Esophagus squamous epithelium (tissue), 5 donors: Measurements from ENCODE around the gene PELI1. TPM values are rescaled to one million over a fixed set of nuclear protein-coding genes. Genes with fewer than 3 reads are reported as not detected.
A peak's percentile ranks its signal among the peaks of the same experiment; 100 is the strongest.

Experiments used
- DNase-seq: peaks from one replicate; lab custom pipeline; 2025; lab: John Stamatoyannopoulos, UW
- H3K27ac ChIP-seq, 4 donors: fragments of 200-600 bp; sonication (generic); one replicate each; pipeline ENCODE4 v1.5.1; 2016 to 2019; ENCODE audit warnings: mild to moderate bottlenecking in 1 of 4
- H3K27me3 ChIP-seq, 4 donors: fragments of 200-600 bp; sonication (generic); 1 replicate in 3 of 4; 2 replicates in 1 of 4; pipeline versions ENCODE4 v1.5.1 to v1.6.0; 2017 to 2021; ENCODE audit warnings: antibody characterized with exemption in 1 of 4
- H3K36me3 ChIP-seq, 3 donors: fragments of 200-600 bp; sonication (generic); one replicate each; pipeline ENCODE4 v1.5.1; 2016 to 2019
- H3K4me1 ChIP-seq, 3 donors: fragments of 200-600 bp; sonication (generic); one replicate each; pipeline ENCODE4 v1.5.1; 2017 to 2019
- H3K4me3 ChIP-seq, 4 donors: fragments of 200-600 bp; sonication (generic); 1 replicate in 3 of 4; 2 replicates in 1 of 4; pipeline ENCODE4 v1.5.1; 2016 to 2019; ENCODE audit warnings: mild to moderate bottlenecking in 2 of 4, moderate library complexity in 1 of 4
- H3K9me3 ChIP-seq, 3 donors: fragments of 200-600 bp; sonication (generic); one replicate each; pipeline ENCODE4 v1.5.1; 2016 to 2019
- POLR2A ChIP-seq, 4 donors: fragments of 450-650 bp; IDR thresholded peaks; one replicate each; pipeline ENCODE4 v1.6.1; 2017; ENCODE audit warnings: antibody characterized with exemption in 4 of 4, mild to moderate bottlenecking in 4 of 4, moderate library complexity in 3 of 4
- WGBS, 2 donors: methylation state at CpG; one replicate each; pipeline ENCODE4 v1.1.5; 2018; 5-methylcytosine and 5-hydroxymethylcytosine counted together
- intact Hi-C: fragments of 100-400 bp; cut with DNase I; formaldehyde crosslinking; loops from one replicate; pipeline ENCODE4 v1.15.0; 2022
- total RNA-seq, 4 donors: library from RNA; depleted of rRNA; stranded (reverse); fragments of >200 nt; gene quantifications; one replicate each; pipeline ENCODE4 v1.1.0, GENCODE V29; 2016
- TF ChIP-seq, protein P1 (sequence below), 6 experiments: fragments of 450-650 bp in 4 of 6; fragments of 200-600 bp in 2 of 6; sonication (generic) in 2 of 6; IDR thresholded peaks; one replicate each; pipeline ENCODE4 v1.5.1; 2016 to 2019; ENCODE audit warnings: antibody characterized with exemption in 6 of 6, mild to moderate bottlenecking in 4 of 6, moderate library complexity in 4 of 6
- donor health status: DM: yes; HTN: yes; CAD: no.

The PELI1 gene
- total RNA-seq, 4 donors from 2014 or later = 23.7 to 40.4 (median 34.5) TPM

DNA sequence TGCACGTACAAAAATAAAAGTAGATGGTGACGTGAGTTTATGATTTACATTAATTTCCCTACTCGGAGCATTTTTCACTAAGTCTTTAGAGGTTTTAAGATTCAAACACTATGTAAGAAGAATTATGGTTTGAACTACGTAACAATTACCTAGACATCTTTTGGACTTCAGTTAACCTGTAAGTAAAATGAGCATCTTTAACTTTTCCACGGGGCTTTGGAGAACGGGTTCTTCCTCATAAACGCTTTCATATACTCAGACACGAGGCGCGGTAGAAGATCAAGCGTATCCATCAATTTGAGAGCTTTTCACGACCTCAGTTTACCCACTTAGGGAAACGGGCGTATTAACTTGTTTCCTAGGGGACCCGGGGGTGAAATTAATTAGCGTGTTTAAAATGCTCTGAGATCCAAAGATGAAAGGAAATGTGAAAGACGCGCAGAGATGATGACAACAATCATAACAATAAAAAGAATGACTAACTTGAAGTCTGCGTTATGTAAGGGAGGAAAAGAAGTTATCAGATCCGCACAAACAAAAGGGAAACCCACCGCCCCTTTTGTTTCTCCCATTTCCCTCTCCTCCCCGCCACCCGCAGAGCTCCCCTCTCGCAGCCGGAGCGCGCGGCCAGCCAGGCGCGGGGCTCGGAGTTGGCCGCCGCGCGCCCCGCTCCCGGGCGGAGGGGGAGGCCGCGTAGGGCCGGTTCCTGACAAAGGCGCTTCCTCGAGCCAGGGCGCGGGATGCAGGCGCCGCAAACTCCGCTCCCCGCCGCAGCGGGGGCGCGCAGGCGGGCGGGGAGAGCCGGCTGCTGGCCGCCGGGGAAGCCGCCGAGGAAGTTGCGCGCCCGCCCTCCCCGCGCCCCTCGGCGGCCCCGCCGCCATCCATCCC lies 807 bp downstream of the PELI1 start:
- WGBS, 2 donors = 0 to 2% methylated on average over 24 of the region's 69 CpGs
- Histone ChIP-seq H3K9me3 (no peaks in the 10 kb centered on the region), H3K27me3 (no peaks in the 10 kb centered on the region), H3K27ac (peak overlapping the region; percentile 99 to 100 (median 99)), H3K4me1 (peaks cover 4 to 49% (median 9%) of the 10 kb centered on the region in 3 donors), H3K36me3 (no peaks in the 10 kb centered on the region), H3K4me3 (peak overlapping the region; percentile 90 to 98 (median 97))
- DNase-seq = no peak
- TF ChIP-seq, protein P1, sequence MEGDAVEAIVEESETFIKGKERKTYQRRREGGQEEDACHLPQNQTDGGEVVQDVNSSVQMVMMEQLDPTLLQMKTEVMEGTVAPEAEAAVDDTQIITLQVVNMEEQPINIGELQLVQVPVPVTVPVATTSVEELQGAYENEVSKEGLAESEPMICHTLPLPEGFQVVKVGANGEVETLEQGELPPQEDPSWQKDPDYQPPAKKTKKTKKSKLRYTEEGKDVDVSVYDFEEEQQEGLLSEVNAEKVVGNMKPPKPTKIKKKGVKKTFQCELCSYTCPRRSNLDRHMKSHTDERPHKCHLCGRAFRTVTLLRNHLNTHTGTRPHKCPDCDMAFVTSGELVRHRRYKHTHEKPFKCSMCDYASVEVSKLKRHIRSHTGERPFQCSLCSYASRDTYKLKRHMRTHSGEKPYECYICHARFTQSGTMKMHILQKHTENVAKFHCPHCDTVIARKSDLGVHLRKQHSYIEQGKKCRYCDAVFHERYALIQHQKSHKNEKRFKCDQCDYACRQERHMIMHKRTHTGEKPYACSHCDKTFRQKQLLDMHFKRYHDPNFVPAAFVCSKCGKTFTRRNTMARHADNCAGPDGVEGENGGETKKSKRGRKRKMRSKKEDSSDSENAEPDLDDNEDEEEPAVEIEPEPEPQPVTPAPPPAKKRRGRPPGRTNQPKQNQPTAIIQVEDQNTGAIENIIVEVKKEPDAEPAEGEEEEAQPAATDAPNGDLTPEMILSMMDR (IDR thresholded peaks at IDR 0.05) = no peak
- no peak for TF ChIP-seq POLR2A (IDR thresholded peaks at IDR 0.05)
- intact Hi-C loops = loop anchor here (10.0 kb wide), 2 partner anchors 61 to 181 kb away; no protein-coding TSS in a partner anchor

DNA sequence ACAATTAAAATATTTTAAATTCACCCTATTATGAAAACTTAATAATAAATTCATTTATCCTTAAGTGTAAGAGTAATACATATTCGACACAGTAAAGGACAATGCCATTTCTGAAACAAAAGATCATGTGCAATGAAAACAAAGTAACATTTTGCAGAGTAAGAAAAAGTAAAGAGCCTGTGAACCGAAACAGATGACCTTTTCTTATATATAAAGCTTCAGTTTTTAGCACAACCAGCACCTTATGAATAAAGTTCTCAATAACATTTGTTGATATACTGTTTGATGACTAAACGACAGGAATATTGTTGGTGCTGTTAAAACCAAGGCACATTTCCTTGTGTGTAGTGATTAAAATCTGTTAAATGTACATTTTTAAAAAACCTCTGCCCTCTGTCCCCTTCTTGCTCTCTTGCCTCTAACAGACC lies 1.5 kb downstream of the PELI1 start:
- H3K27me3 ChIP-seq = no peaks in the 10 kb centered on the region
- 3 to 7% methylated on average over 3 of the region's 3 CpGs for WGBS, 2 donors
- peaks cover 9 to 56% (median 15%) of the 10 kb centered on the region in 3 donors for H3K4me1 ChIP-seq
- no peak for DNase-seq
- H3K27ac ChIP-seq = peak overlapping the region; percentile 99 to 100 (median 99)
- intact Hi-C loops = loop anchor here (10.0 kb wide), 2 partner anchors 62 to 182 kb away; no protein-coding TSS in a partner anchor
- H3K4me3 ChIP-seq = peak overlapping the region; percentile 90 to 98 (median 97)
- TF ChIP-seq, protein P1 (IDR thresholded peaks at IDR 0.05) = no peak
- TF ChIP-seq POLR2A (IDR thresholded peaks at IDR 0.05) = no peak
- H3K36me3 ChIP-seq = no peaks in the 10 kb centered on the region
- no peaks in the 10 kb centered on the region for H3K9me3 ChIP-seq

DNA sequence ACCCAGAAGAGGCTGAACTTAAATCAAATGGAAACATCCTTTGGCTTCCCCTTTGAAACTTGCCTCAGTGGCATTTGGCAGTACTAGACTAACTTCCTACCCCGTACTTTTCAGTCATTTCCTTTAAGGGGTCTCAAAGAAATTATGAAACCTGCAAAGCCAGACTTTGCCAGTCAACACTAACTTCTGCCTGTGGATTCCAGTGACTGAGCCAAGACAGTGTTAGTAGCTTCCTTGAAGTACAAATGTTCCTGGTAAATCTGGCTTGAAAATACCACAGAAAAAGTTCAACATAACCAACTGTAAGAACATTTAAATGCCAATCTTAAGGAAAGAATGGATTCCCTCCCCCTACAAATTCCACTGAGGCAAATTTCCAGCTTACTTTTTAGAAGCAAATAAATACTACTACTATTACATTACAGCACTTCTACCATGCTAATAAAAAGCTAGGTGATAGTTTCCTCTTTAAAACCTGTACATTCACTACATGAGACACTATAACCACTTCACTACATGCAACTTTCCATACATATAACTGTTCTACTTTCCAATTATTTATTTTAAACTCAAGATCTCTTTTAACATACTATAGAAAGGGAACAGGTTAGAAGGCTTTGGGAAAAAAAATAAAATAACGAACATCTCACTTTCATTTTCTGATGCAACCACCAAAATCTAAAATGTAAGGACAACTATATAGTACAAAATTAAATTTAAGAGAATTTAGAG lies 2.4 kb downstream of the PELI1 start:
- Histone ChIP-seq H3K36me3 (no peaks in the 10 kb centered on the region), H3K27ac (peak overlapping the region; percentile 60 to 100 (median 99)), H3K9me3 (no peaks in the 10 kb centered on the region), H3K27me3 (no peaks in the 10 kb centered on the region), H3K4me3 (peak overlapping the region; percentile 90 to 98 (median 97)), H3K4me1 (peaks cover 9 to 65% (median 22%) of the 10 kb centered on the region in 3 donors)
- DNase-seq = no peak
- intact Hi-C loops = loop anchor here (10.0 kb wide), 2 partner anchors 63 to 183 kb away; no protein-coding TSS in a partner anchor
- 3 to 7% methylated on average over 2 of the region's 2 CpGs for WGBS, 2 donors
- TF ChIP-seq POLR2A (IDR thresholded peaks at IDR 0.05) = no peak

- H3K27me3 ChIP-seq = no peaks in the 10 kb centered on the region
- H3K4me1 ChIP-seq = peaks cover 9 to 74% (median 27%) of the 10 kb centered on the region in 3 donors
- no peaks in the 10 kb centered on the region for H3K9me3 ChIP-seq
- no peaks in the 10 kb centered on the region for H3K36me3 ChIP-seq
- H3K4me3 ChIP-seq = peak overlapping the region in 2 of 4 donors; percentile 90 to 97
- intact Hi-C loops = loop anchor here (10.0 kb wide), 2 partner anchors 64 to 184 kb away; no protein-coding TSS in a partner anchor
- DNase-seq = no peak
- H3K27ac ChIP-seq = peak overlapping the region in 2 of 4 donors; percentile 99
- TF ChIP-seq, protein P1 (IDR thresholded peaks at IDR 0.05) = no peak
- no peak for TF ChIP-seq POLR2A (IDR thresholded peaks at IDR 0.05)
Measured at GRCh38 chr2:64140665-64141200, 3.5 kb downstream of the PELI1 start.

- Histone ChIP-seq H3K4me3 (peak overlapping the region in 2 of 4 donors; percentile 12 to 25), H3K9me3 (no peaks in the 10 kb centered on the region), H3K4me1 (peaks cover 9 to 78% (median 35%) of the 10 kb centered on the region in 3 donors), H3K27me3 (no peaks in the 10 kb centered on the region), H3K36me3 (no peaks in the 10 kb centered on the region), H3K27ac (peak overlapping the region in 3 of 4 donors; percentile 57 to 99 (median 99))
- intact Hi-C loops = loop anchor here (10.0 kb wide), 2 partner anchors 65 to 185 kb away; no protein-coding TSS in a partner anchor
- DNase-seq = no peak
- WGBS, 2 donors = 52 to 68% methylated on average over 2 of the region's 2 CpGs
- TF ChIP-seq, protein P1 (IDR thresholded peaks at IDR 0.05) = no peak
- TF ChIP-seq POLR2A (IDR thresholded peaks at IDR 0.05) = no peak
Measured at GRCh38 chr2:64139956-64140355, 4.3 kb downstream of the PELI1 start.
